ENCODE measurements around the gene ZMYM5. TPM values are rescaled to one million over a fixed set of nuclear protein-coding genes. Genes with fewer than 3 reads are reported as not detected.

Gene ZMYM5
- total and polyA plus RNA-seq, 2 of the 13 experiments (the other 11 are each of a cell fraction or from before 2014, with no cell fraction given): 7.8 to 9.4 TPM

GRCh38 chr13:19863323-19864023 lies at the start of gene ZMYM5 (continued):
- TF ChIP-seq ZNF318 (CRISPR knock-in tag; IDR thresholded peaks at IDR 0.05): no peak
- TF ChIP-seq TAF15 (IDR thresholded peaks at IDR 0.05; ENCODE audit: low read depth, low read length, poor library complexity, severe bottlenecking): no peak
- TF ChIP-seq GPBP1L1 (CRISPR knock-in tag; IDR thresholded peaks at IDR 0.05): no peak
- no peak for TF ChIP-seq ZNF10 (CRISPR knock-in tag; IDR thresholded peaks at IDR 0.05; ENCODE audit: borderline replicate concordance, low read depth)
- TF ChIP-seq ZNF180 (CRISPR knock-in tag; IDR thresholded peaks at IDR 0.05; ENCODE audit: borderline replicate concordance, low read depth): no peak
- TF ChIP-seq ARID5B (CRISPR knock-in tag; IDR thresholded peaks at IDR 0.05): peak; percentile 50; the same call in 1 of the 2 replicates
- peak; percentile 58; the same call in 1 of the 2 replicates for TF ChIP-seq ETS1 (CRISPR knock-in tag; IDR thresholded peaks at IDR 0.05)
- no peak for TF ChIP-seq ATF7 (IDR thresholded peaks at IDR 0.05)
- 0 out of 2 replicates have a peak, but pooled peaks have one; percentile 29 for TF ChIP-seq ATF7 (CRISPR knock-in tag; IDR thresholded peaks at IDR 0.05)
- no peak for TF ChIP-seq KDM1A (CRISPR knock-in tag; IDR thresholded peaks at IDR 0.05)
- no peak for TF ChIP-seq TSC22D2 (CRISPR knock-in tag; IDR thresholded peaks at IDR 0.05; ENCODE audit: borderline replicate concordance)
- no peak for TF ChIP-seq ZNF275 (CRISPR knock-in tag; IDR thresholded peaks at IDR 0.05; ENCODE audit: borderline replicate concordance)

All from HepG2 (cell line).